Adrenal gland (tissue), 5 donors: ENCODE data around the gene SP140.

ENCODE experiments used
- POLR2A ChIP-seq, 2 donors: fragments of 450-650 bp; IDR thresholded peaks; one replicate each; pipeline ENCODE4 v1.6.1; 2017; ENCODE audit warnings: antibody characterized with exemption in 2 of 2, mild to moderate bottlenecking in 2 of 2, moderate library complexity in 1 of 2
- TF ChIP-seq, protein P1 (sequence below), 6 experiments: fragments of 450-650 bp in 4 of 6; fragments of 200-600 bp in 2 of 6; sonication (generic) in 1 of 6; IDR thresholded peaks; 1 replicate in 5 of 6; 2 replicates in 1 of 6; pipeline versions ENCODE4 v1.5.1 to v1.8.0; 2016 to 2021; ENCODE audit warnings: antibody characterized with exemption in 6 of 6, mild to moderate bottlenecking in 2 of 6, moderate library complexity in 1 of 6
- donor health status: DM: no; HTN: no; CAD: no.

DNA sequence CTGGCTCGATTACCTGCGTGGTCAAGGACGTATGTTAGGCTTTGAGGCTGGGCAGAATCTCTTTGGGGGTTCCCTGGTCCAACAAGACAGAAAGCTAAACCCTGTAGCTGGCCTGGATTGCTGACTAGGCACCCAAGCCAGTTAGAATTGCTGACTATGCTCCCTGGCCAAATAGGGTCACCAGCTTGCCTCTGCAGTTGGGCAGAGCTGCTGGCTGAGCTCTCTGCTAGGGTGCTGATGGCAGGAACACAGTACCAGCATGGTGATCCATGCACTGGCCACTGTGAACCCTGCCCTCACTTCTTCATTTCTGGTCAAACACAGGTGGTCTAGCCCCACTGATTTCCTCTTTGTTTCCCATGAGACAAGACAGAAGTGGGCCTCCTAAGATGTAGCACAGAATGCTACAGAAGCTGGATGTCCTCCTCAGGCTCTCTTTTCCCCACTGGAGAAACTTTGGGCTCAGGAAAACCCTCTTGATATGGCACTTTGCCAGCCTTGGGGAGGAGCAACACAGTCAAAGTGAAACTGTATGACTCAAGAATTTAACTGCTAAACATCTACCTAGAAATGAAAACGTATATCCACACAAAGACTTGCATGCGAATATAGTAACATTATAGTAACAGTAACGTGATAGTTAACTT, 122.2 kb downstream of the SP140 start:
- TF ChIP-seq, protein P1, sequence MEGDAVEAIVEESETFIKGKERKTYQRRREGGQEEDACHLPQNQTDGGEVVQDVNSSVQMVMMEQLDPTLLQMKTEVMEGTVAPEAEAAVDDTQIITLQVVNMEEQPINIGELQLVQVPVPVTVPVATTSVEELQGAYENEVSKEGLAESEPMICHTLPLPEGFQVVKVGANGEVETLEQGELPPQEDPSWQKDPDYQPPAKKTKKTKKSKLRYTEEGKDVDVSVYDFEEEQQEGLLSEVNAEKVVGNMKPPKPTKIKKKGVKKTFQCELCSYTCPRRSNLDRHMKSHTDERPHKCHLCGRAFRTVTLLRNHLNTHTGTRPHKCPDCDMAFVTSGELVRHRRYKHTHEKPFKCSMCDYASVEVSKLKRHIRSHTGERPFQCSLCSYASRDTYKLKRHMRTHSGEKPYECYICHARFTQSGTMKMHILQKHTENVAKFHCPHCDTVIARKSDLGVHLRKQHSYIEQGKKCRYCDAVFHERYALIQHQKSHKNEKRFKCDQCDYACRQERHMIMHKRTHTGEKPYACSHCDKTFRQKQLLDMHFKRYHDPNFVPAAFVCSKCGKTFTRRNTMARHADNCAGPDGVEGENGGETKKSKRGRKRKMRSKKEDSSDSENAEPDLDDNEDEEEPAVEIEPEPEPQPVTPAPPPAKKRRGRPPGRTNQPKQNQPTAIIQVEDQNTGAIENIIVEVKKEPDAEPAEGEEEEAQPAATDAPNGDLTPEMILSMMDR (IDR thresholded peaks at IDR 0.05), result no peak
- TF ChIP-seq POLR2A (IDR thresholded peaks at IDR 0.05), result no peak
